Retinal pigment epithelial cell (primary cell): ENCODE results near the gene CRIP2.

Source experiments
- DNase-seq: peaks from one replicate; pipeline ENCODE4 v3.0.0-alpha.2; 2010; ENCODE audit warnings: low read depth
- H3K4me3 ChIP-seq: 2 replicates; pipeline ENCODE4 v1.5.1; 2011; ENCODE audit warnings: mild to moderate bottlenecking, low read length, control low read depth, moderate library complexity
- CTCF ChIP-seq: conservative IDR thresholded peaks from 2 replicates; pipeline ENCODE4 v1.5.1; 2011; ENCODE audit warnings: low read depth, low read length, control low read depth, inconsistent platforms

The CRIP2 gene

GRCh38 chr14:105477660-105478397, 3.2 kb downstream of the CRIP2 start:
- H3K4me3 ChIP-seq = no peak overlapping the region
- DNase-seq = no peak

DNA sequence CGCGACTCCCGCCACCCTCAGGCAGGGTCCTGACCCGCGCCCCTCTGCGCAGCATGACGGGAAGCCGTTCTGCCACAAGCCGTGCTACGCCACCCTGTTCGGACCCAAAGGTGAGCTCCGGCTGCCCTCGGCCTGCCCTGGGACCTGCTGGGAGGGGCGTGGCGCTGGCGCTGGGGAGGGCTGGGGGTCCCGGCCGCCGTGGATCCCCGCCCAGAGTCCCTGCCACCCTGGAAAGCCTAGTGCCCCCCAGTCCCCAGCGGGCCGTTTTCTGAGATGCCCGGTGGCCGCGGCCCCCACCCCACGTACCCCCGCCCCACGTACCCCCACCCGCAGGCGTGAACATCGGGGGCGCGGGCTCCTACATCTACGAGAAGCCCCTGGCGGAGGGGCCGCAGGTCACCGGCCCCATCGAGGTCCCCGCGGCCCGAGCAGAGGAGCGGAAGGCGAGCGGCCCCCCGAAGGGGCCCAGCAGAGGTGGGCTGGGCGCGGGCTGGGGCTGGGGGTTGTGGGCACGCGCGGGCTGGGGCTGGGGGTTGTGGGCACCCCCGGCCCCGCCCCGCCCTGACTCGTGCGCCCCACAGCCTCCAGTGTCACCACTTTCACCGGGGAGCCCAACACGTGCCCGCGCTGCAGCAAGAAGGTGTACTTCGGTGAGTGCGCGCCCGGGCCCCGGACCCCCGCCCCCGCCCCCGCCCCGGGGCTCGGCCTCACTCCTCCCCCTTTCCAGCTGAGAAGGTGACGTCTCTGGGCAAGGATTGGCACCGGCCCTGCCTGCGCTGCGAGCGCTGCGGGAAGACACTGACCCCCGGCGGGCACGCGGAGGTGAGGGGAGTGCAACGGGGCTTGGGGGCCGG, 4.0 kb downstream of the CRIP2 start:
- no peak for TF ChIP-seq CTCF
- no peak overlapping the region for H3K4me3 ChIP-seq
- DNase-seq = no peak

More at GRCh38 chr14:105477660-105478397, 3.2 kb downstream of the CRIP2 start:
- no peak for TF ChIP-seq CTCF

DNA sequence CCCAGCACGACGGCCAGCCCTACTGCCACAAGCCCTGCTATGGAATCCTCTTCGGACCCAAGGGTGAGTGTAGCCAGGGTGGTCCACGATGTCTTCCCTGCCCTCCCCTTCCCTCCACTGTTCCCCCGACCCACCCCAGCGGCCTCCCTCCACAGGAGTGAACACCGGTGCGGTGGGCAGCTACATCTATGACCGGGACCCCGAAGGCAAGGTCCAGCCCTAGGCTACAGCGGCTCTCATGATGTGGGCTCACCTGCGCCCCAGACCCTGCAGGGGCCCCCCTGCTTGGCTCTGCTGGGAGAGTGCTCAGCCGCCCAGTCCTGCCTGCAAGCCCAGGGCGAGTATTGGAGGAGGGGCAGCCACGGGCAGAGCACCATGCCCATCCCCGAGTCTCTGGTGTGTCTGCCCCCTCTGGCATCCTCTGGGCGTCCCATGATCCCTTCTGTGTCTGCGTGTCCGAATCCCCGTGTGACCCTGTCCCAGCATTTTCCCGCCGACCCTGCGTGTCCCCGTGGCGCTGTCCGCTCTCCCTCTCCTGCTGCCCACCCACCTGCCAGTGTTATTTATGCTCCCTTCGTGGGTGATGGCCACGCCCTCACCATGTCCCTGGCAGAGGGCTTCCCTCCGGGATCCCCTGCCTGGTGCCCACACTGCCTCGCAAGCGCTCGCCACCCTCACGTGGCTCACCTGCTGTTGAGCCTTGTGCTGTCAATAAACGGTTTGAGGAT, 5.0 kb downstream of the CRIP2 start:
- no peak overlapping the region for H3K4me3 ChIP-seq
- TF ChIP-seq CTCF = no peak
- DNase-seq = no peak

- no peak overlapping the region for H3K4me3 ChIP-seq
- no peak for DNase-seq
- no peak for TF ChIP-seq CTCF
These were observed 5.7 kb downstream of the CRIP2 start for GRCh38 chr14:105480199-105480746.

- peak; percentile 98 for TF ChIP-seq CTCF
- peak overlapping the region; percentile 38 for H3K4me3 ChIP-seq
- peak; percentile 41 for DNase-seq
These were observed 6.5 kb downstream of the CRIP2 start for GRCh38 chr14:105480807-105481801.
